ENCODE measurements around the gene TPT1. TPM values are rescaled to one million over a fixed set of nuclear protein-coding genes. Genes with fewer than 3 reads are reported as not detected.

The TPT1 gene
- total RNA-seq, 1 experiment from 2014 or later: 3,611 TPM

- BruUV-seq (replicated peaks): no TSS peak
- no peak for TF ChIP-seq CTCF (IDR thresholded peaks at IDR 0.05; ENCODE audit: insufficient read depth in 1 of 2, low read depth in 1 of 2, low read length in 1 of 2, severe bottlenecking in 1 of 2, unreplicated experiment in 1 of 2)
- no peak for DNase-seq
- Mint-ChIP-seq H3K4me1 (ENCODE audit: low read depth, unreplicated experiment) (peaks cover 19% of the 10 kb centered on the region), H3K27ac (ENCODE audit: unreplicated experiment) (no peak overlapping the region), H3K9me3 (ENCODE audit: unreplicated experiment) (no peaks in the 10 kb centered on the region), H3K36me3 (ENCODE audit: insufficient read depth, unreplicated experiment) (peaks cover 83% of the 10 kb centered on the region), H3K27me3 (ENCODE audit: insufficient read depth, unreplicated experiment) (peaks cover 3% of the 10 kb centered on the region), H3K4me3 (ENCODE audit: unreplicated experiment) (no peak overlapping the region)
- Histone ChIP-seq H3K4me3 (ENCODE audit: low read depth, low read length) (no peak overlapping the region), H3K27me3 (replicated peaks; ENCODE audit: control insufficient read depth, insufficient read depth, low read length) (no peaks in the 10 kb centered on the region), H3K36me3 (ENCODE audit: control insufficient read depth, insufficient read depth, low read length) (no peaks in the 10 kb centered on the region), H3K9me3 (no peaks in the 10 kb centered on the region), H3K4me1 (peaks cover 20% of the 10 kb centered on the region)
- CTCF ChIA-PET: interaction anchor here (0.6 kb wide), 1 partner anchor 30 kb away, joined by 13 read pairs; no protein-coding TSS in a partner anchor
- POLR2A ChIA-PET: interaction anchor here (0.5 to 4.8 kb wide), 4 partner anchors 12 to 496 kb away, joined by 3 to 26 read pairs (median 3); partner anchors contain the start of gene TPT1
- intact Hi-C loops (cut with micrococcal nuclease; ENCODE audit: unreplicated experiment): no loop called here
These were observed 12.3 kb downstream of the TPT1 start for GRCh38 chr13:45328661-45329111.

GRCh38 chr13:45327253-45327955 lies 13.6 kb downstream of the TPT1 start:
- Mint-ChIP-seq H3K27ac (ENCODE audit: unreplicated experiment) (no peak overlapping the region), H3K4me1 (ENCODE audit: low read depth, unreplicated experiment) (peaks cover 11% of the 10 kb centered on the region), H3K9me3 (ENCODE audit: unreplicated experiment) (no peaks in the 10 kb centered on the region), H3K4me3 (ENCODE audit: unreplicated experiment) (no peak overlapping the region), H3K27me3 (ENCODE audit: insufficient read depth, unreplicated experiment) (peaks cover 4% of the 10 kb centered on the region), H3K36me3 (ENCODE audit: insufficient read depth, unreplicated experiment) (peaks cover 77% of the 10 kb centered on the region)
- H3K27me3 ChIP-seq (replicated peaks; ENCODE audit: control insufficient read depth, insufficient read depth, low read length): no peaks in the 10 kb centered on the region
- H3K36me3 ChIP-seq (ENCODE audit: control insufficient read depth, insufficient read depth, low read length): no peaks in the 10 kb centered on the region
- ChIA-PET POLR2A (no interaction called here), CTCF (no interaction called here)
- intact Hi-C loops (cut with micrococcal nuclease; ENCODE audit: unreplicated experiment): no loop called here
- BruUV-seq (replicated peaks): no TSS peak
- no peak for DNase-seq
- H3K4me1 ChIP-seq: peaks cover 7% of the 10 kb centered on the region
- H3K4me3 ChIP-seq (ENCODE audit: low read depth, low read length): no peak overlapping the region
- no peak for TF ChIP-seq CTCF (IDR thresholded peaks at IDR 0.05; ENCODE audit: insufficient read depth in 1 of 2, low read depth in 1 of 2, low read length in 1 of 2, severe bottlenecking in 1 of 2, unreplicated experiment in 1 of 2)
- no peaks in the 10 kb centered on the region for H3K9me3 ChIP-seq

- Histone ChIP-seq H3K4me3 (ENCODE audit: low read depth, low read length) (no peak overlapping the region), H3K4me1 (peaks cover 5% of the 10 kb centered on the region; the same call in 1 of the 2 replicates), H3K9me3 (no peaks in the 10 kb centered on the region), H3K27me3 (replicated peaks; ENCODE audit: control insufficient read depth, insufficient read depth, low read length) (no peaks in the 10 kb centered on the region), H3K36me3 (ENCODE audit: control insufficient read depth, insufficient read depth, low read length) (no peaks in the 10 kb centered on the region)
- TSS peak; percentile 6 for BruUV-seq (replicated peaks)
- Mint-ChIP-seq H3K4me1 (ENCODE audit: low read depth, unreplicated experiment) (peaks cover under 1% of the 10 kb centered on the region), H3K4me3 (ENCODE audit: unreplicated experiment) (no peak overlapping the region), H3K27ac (ENCODE audit: unreplicated experiment) (peak overlapping the region; percentile 26), H3K9me3 (ENCODE audit: unreplicated experiment) (no peaks in the 10 kb centered on the region), H3K36me3 (ENCODE audit: insufficient read depth, unreplicated experiment) (peaks cover 67% of the 10 kb centered on the region), H3K27me3 (ENCODE audit: insufficient read depth, unreplicated experiment) (peaks cover 4% of the 10 kb centered on the region)
- ChIA-PET POLR2A (no interaction called here), CTCF (interaction anchor here (1.0 kb wide), 1 partner anchor 14 kb away, joined by 6 read pairs; no protein-coding TSS in a partner anchor)
- no peak for TF ChIP-seq CTCF (IDR thresholded peaks at IDR 0.05; ENCODE audit: insufficient read depth in 1 of 2, low read depth in 1 of 2, low read length in 1 of 2, severe bottlenecking in 1 of 2, unreplicated experiment in 1 of 2)
- intact Hi-C loops (cut with micrococcal nuclease; ENCODE audit: unreplicated experiment): no loop called here
- no peak for DNase-seq
These were observed 15.2 kb downstream of the TPT1 start for GRCh38 chr13:45325806-45326205.

Data from Caco-2 (cell line).